Fibroblast of skin of right quadriceps (primary cell): Measurements from ENCODE around the gene DDI2.
"Not testable (repeated sequence)": the region's sequence is repeated elsewhere in the genome, so short reads cannot be mapped to it uniquely, and the experiment has no call there.

ENCODE experiments used
- DNase-seq: peaks from one replicate; pipeline ENCODE4 v3.0.0-alpha.2; 2013

The DDI2 gene

GRCh38 chr1:15680561-15681348, 63.5 kb downstream of the DDI2 start:
- DNase-seq: peak; percentile 87

DNA sequence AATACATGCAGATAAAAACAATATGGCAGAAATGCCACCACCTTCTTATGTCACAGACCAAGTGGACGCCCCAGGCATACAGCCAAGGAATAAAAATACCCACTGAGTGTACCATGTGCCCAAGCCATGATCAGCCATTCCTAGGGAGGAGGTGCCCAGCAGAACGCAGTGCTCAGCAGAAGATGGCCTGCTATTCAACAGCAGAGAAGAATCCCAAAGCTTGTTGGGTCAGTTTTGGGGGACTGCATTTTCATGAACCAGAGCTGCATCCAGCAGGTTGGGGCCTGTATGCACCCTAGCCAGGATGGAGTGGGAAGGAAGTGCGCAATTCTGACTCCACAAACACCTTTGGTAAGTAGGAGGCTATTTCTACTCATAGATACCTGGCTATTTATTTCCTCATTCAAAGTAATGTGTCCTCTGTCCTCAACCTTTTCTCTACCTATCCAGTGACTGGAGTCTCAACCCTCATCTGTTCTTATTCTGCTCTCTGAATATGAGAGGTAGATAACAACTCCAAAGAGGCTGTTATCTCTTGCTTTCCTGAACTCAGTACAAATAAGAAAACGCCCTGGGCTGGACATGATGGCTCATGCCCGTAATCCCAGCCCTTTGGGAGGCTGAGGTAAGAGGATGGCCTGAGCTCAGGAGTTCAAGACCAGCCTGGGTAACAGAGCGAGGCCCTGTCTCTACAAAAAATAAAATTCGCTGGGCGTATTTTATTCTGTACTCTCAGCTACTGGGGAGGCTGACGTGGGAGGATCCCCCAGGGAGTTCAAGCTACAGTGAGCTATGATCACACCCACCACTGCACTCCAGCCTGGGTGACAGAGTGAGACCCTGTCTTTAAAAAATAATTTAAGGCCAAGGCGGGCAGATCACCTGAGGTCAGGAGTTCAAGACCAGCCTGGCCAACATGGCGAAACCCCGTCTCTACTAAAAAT, 64.4 kb downstream of the DDI2 start:
- DNase-seq: no peak

GRCh38 chr1:15682936-15683341, 65.7 kb downstream of the DDI2 start:
- no peak for DNase-seq

- no peak for DNase-seq
Measured at GRCh38 chr1:15683345-15684039, 66.2 kb downstream of the DDI2 start.

- DNase-seq: peak; percentile 52
Measured at GRCh38 chr1:15684042-15684461, 66.8 kb downstream of the DDI2 start, which contains the start of gene PLEKHM2. TSS of gene PLEKHM2 (plus strand) at chr1:15684320. CDS start at chr1:15684559, 239 bp downstream.

DNA sequence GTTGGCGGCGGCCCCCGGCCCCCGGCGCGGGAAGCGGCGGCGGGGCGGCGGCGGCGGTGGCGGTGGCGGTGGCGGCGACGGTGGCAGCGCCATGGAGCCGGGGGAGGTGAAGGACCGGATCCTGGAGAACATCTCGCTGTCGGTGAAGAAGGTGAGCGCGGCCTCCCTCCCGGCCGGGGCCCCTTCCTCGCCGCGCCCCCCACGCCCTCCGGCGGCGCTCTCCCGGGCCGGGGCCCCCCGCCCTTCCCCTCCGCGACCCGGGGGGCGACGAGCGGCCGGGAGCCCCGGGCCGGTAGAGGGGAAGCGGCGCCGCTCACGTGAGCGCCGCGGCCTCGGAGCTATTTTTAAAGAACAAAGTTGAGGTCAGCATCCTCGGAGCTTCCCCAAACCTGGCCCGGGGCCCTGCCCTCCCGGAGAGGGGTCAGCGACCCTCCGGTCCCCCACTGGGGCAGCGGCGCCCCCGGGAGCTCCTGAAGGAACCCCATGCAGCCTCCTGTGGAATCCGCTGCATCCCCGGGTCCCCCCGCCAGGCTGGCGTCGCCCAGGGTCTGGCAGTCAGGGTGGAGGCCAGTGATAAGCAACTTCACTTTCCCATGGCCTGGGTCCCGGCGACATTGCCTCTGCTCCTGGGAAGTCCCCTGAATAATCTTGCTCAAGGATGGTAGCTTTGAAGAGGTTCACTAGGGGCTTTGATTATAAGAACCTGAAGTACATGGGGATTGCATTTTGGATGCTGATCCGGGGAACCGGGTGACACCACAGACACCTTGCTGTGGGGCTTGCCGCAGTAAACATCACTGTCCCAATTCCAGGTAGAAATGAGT, 67.4 kb downstream of the DDI2 start:
- DNase-seq: peak; percentile 17

DNA sequence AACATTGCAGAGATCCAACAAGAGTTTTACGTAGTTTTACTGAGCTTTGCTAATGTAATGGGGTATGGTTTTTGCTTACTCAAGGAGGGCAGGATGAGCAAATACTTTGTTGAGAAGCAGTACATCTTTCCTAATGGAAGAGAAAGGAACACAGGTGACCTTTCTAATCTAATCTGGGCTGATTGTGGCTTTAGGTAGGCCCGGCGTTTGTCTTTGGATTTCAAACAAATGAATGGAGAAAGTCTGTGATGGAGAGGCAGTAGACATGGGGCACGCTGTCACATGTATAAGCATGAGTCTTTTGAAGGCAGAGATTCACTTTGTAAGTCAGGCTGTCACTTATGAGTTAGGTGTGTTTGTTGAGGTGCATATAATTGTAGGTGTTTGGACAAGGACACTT, 68.6 kb downstream of the DDI2 start:
- no peak for DNase-seq

GRCh38 chr1:15687446-15687845, 70.2 kb downstream of the DDI2 start:
- DNase-seq: no peak

- DNase-seq: no peak
Measured at GRCh38 chr1:15690317-15690716, 73.1 kb downstream of the DDI2 start.

DNA sequence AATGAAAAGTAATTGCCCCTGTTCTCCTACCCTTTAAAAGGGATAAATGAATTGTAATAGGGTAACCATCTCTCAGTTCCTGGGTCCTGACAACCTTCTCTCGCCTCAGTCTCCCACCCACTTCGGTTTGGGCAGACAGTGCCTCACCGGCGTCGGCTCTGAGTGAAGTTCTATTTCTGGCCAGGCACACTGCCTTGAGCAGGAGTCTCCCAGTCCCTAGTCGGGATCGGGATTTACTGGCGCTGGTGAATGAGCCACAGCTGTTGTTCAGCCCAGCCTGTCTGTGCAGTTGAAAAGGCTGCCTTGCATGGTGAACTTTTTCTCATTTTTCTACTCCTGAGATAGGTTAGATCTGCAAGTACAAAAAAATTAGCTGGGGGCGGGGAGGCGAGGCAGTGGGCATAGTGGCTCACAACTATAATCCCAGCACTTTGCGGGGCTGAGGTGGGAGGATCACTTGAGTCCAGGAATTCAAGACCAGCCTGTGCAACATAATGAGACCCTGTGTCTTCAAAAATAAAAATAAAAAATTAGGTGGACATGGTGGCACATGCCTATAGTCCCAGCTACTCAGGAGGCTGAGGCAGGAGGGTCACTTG, 74.3 kb downstream of the DDI2 start:
- DNase-seq: no peak

GRCh38 chr1:15692121-15692682, 74.9 kb downstream of the DDI2 start:
- DNase-seq: no peak

- DNase-seq: no peak
Measured at GRCh38 chr1:15693371-15693770, 76.1 kb downstream of the DDI2 start.

GRCh38 chr1:15696956-15697521, 79.8 kb downstream of the DDI2 start:
- no peak for DNase-seq

GRCh38 chr1:15698201-15698600, 80.9 kb downstream of the DDI2 start:
- no peak for DNase-seq

- DNase-seq: not testable (repeated sequence)
Measured at GRCh38 chr1:15699321-15699720, 82.1 kb downstream of the DDI2 start.

DNA sequence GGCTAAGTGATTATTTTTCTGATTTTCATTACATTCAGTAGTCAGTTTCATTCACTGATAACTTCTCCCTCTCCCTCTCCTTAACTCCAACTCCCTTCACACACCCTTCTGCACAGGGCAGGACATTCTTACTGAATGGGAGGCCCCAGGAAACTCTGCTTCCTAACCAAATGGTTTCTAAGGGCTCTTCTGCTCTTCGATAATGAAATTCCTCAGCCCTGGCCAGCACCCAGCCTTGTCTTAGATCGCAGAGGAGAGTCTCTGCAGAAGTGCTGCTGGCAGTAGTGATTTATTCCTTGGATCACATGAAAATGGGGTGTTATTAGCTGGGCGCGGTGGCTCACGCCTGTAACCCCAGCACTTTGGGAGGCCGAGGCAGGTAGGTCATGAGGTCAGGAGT, 83.2 kb downstream of the DDI2 start:
- no peak for DNase-seq

DNA sequence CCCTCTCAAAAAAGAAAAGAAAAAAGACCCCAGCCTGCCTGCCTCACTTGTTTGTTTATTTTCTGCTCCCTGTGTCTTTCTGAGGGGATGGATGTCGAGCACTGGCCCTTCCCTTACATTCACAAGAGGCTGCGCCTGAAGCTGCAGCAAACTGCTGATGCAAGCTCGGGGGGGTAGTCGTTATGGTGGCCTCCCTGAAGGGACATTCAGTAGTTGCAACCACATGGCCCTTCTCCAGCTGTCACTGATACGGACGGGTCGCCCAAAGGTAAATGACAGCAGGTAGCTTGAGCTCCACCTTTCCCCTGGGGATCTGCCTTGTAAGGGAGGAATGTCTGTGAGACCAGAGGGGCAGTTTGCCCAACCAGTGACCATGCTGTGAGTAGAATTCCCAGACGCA, 84.5 kb downstream of the DDI2 start:
- DNase-seq: no peak

DNA sequence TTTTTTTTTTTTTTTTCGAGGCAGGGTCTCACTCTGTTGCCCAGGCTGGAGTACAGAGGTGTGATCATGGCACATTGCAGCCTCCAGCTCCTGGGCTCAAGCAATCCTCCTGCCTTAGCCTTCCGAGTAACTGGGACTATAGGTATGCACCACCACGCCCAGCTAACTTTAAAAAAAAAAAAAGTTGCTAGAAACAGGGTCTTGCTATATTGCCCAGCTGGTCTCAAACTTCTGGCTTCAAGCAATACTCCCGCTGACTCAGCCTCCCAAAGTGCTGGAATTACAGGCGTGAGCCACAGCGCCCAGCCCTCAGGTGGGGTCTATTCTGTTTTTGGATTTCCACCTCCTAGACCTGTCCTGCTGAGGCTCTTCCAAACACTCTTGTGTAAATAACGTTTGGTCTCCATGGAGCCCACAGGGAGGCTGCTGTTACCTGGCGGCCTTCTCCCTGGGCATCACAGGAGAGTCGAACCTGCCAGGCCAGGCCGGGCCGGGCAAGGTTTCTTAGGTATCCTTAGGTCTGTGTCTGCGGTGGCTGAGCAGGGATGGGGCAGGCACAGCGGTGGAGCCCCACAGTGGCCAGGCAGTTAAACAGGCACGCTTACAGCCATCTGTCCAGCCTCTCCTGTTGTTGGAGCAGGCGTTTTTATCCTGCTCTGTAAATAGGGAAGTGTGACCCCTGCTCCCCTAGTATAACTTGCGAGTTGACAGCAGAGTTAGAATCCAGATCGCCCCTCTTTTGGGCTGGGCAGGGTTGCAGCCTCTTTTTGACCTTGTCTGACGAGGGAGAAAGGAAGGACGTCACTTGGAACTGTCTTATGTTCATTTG, 85.7 kb downstream of the DDI2 start:
- DNase-seq: no peak

DNA sequence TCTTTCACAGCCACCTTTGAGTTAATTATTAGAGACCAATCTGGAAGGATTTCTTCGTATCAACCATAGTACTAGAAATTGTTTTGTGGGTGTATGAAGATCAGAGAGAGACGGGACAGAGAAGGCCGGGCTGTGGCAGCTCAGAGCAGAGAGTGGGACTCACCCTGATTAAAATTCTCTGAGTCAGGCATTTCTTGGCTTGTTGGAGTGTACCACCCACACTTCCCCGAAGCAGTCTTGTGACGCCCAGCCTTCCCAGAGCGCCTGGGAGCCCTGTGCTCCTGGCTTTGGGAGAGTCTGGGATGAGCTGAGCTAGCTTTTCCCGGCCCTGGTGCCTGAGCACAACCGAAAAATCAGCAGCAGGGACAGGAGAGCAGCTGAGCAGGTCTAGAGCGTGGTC, 86.3 kb downstream of the DDI2 start:
- DNase-seq: peak; percentile 86

GRCh38 chr1:15704526-15705183, 87.4 kb downstream of the DDI2 start:
- no peak for DNase-seq
